OCI-M1 (cell line): Measurements from ENCODE around the gene YLPM1.
A peak's percentile ranks its signal among the peaks of the same experiment; 100 is the strongest.

Source experiments
- DNase-seq: peaks from one replicate; lab custom pipeline; 2025; lab: John Stamatoyannopoulos, UW

The YLPM1 gene

GRCh38 chr14:74875941-74876913, 113.1 kb downstream of the YLPM1 start, which contains the start of gene PROX2:
PROX2 (minus strand) TSS chr14:74876145; CDS start chr14:74863834, 12,311 bp downstream.
- DNase-seq = no peak

- no peak for DNase-seq
Observed at GRCh38 chr14:74879427-74880182, 116.5 kb downstream of the YLPM1 start.

- DNase-seq = peak; percentile 86
Observed at GRCh38 chr14:74881431-74882102, 118.5 kb downstream of the YLPM1 start, which contains the start of gene DLST. DLST (plus strand) TSS chr14:74881916; CDS start chr14:74881954, 38 bp downstream.

GRCh38 chr14:74882103-74882920, 119.2 kb downstream of the YLPM1 start:
- peak; percentile 44 for DNase-seq
